Skeletal muscle cell (primary cell): ENCODE data around the gene GON7.
"Not testable (repeated sequence)": the region's sequence is repeated elsewhere in the genome, so short reads cannot be mapped to it uniquely, and the experiment has no call there.

Experiments
- DNase-seq: peaks from one replicate; pipeline ENCODE4 v3.0.0-alpha.2; 2010; ENCODE audit warnings: low read depth
- H3K4me3 ChIP-seq: 2 replicates; pipeline ENCODE4 v1.5.1; 2011; ENCODE audit warnings: low read depth, mild to moderate bottlenecking, control low read depth, low read length, moderate library complexity

The GON7 gene

DNA sequence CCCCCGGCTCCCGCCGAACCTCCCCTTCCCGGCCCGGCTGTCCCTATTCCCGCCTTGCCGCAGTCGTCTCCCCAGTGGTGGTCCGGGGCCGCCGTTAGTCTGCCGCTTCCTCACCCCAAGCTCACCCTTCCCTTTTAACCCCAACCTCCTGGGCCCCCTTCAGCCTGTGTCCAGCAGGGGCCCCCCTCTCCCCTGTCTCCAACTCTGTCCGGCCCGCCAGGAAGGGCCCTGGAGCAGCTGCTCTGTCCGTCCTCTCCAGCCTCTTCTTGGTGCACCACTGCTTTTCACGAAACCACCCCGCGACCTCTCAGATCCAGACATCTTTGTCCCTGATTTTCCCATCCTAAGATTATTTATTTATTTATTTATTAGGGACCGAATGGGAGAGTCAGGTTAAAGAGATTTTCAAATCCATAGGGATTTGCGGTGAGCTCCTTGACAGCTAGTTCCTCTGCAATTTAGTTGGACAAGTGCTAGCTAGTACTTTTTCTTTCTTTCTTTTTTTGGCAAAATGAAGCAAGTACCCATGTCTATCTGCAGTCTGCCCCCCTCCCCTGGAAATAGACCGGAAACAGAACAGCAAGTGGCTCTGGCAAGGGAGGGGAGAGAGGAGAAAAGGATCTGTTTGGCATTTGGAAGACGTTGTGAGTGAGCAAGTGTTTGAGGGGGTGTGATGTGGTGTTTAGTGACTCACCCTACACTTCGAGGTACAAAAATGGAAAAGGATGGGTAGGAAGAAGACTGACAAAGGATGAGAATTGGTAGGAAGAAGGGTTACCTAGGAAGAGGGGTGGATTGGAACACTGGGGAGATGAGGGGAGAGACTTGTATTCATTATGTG lies 823 bp upstream of the GON7 start:
- DNase-seq: peak; percentile 15
- peak overlapping the region; percentile 93 for H3K4me3 ChIP-seq

DNA sequence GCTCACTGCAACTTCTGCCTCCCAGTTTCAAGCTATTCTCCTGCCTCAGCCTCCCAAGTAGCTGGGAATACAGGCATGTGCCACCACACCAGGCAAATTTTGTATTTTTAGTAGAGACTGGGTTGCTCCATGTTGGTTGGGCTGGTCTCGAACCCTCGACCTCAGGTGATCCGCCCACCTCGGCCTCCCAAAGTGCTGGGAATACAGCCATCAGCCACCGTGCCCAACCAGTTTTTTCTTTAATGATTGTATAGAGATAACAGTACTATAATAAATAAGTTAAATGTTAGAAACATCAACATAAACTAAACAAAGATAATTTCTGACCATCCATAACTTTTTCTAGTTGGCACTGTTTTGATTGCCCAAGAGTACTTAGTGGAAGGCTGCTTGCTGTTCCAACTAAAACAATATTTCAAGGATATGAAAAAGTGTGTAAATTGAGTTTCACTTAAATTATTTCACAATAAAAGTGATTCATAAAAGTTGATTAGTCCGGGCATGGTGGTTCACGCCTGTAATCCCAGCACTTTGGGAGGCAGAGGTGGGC lies 5.6 kb downstream of the GON7 start:
- H3K4me3 ChIP-seq: no peak overlapping the region
- DNase-seq: no peak

DNA sequence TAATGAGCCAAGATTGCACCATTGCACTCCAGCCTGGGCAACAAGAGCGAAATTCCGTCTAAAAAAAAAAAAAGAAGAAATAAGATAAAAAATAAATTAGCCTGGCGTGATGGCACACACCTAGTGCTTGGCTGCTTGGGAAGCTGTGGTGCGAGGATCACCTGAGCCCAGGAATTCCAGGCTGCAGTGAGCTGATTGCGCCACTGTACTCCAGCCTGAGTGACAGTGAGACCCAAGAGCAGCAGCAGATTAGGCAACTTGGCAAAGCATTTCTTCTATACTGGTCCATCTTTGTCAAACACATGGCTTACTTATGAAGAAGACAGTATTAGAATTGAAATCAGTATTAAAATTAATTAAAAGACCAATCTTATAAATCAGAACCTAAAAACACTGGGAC lies 6.3 kb downstream of the GON7 start:
- H3K4me3 ChIP-seq: no peak overlapping the region
- DNase-seq: no peak

DNA sequence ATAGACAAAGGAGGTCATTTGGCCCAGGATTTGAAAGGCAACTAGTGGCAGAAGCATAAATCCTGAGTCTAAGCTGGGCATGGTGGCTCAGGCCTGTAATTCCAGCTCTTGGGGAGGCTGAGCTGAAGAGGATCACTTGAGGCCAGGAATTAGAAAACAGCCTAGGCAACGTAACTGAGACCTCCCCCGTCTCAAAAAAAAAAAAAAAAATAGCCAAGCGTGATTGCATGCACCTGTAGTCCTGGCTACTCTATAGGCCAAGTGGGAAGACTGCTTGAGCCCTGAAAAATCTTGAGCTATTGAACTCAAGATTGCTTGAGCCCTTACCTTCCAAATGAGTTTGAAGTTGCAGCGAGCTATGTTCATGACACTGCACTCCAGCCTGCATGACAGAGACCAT lies 7.8 kb downstream of the GON7 start:
- no peak overlapping the region for H3K4me3 ChIP-seq
- DNase-seq: no peak

DNA sequence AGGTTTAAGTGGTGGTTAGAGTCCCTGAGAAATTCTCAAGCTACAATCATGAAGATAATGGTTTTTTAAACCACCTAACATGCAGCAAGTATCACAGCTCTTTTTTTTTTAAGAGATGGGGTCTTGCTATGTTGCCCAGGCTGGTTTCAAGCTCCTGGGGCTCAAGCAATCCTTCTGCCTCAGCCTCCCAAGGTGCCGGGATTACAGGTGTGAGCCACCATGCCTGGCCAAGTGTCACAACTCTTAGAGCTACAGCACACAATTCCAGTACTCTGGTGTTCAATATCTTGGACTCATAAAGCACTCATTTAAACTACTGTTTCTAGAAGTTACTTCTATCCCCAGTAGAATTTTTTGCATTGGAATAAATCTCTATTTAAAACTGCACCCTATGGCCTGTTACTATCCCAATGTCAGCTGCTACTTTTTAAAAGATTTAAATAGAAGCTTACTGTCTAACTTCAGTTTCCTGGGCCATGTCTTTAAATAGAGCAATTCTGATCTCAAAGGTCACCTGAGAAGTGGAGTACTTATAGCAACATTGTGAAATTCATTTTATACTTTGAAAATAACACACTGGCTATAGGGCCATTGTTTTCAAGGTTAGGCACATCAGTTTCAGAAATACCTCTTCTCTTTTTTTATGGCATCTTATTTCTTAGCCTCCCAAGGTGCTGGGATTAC lies 11.4 kb downstream of the GON7 start:
- no peak for DNase-seq
- H3K4me3 ChIP-seq: no peak overlapping the region

DNA sequence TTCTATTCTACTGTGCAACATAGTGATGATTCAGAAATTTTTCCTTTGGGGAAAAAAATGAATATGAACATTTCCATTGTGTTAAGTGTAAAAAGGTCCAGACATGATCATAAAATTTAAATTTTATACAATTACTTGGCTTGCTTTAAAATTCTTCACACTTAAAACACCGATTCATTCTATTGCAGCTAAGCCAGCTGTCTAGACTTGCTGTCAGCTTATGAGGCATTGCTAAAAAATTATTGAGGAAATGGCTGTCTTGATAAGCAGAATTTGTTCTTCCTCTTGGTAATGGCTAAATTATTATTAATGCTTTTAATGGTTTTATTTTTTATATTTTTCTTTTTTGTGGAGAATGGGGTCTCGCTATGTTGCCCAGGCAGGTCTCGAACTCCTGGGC lies 19.9 kb downstream of the GON7 start:
- DNase-seq: no peak

DNA sequence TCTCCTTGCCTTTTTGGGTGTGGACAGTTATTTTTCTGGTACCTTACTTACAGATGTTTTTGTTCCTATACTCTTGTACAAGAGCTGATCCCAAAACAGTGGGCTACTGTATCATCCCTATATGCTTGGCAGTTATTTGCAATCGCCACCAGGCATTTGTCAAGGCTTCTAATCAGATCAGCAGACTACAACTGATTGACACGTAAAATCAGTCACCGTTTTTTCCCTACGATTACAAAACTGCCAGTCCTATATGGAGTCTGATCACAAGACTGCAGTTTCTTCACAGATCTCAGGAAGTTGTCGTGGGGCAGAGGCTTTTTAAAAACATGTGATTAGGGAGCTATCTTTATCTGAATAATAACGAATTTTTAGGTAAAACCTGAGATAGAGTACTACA lies 20.4 kb downstream of the GON7 start:
- no peak for DNase-seq
- H3K4me3 ChIP-seq: no peak overlapping the region

More for the DNA sequence above, 19.9 kb downstream of the GON7 start:
- H3K4me3 ChIP-seq: no peak overlapping the region

DNA sequence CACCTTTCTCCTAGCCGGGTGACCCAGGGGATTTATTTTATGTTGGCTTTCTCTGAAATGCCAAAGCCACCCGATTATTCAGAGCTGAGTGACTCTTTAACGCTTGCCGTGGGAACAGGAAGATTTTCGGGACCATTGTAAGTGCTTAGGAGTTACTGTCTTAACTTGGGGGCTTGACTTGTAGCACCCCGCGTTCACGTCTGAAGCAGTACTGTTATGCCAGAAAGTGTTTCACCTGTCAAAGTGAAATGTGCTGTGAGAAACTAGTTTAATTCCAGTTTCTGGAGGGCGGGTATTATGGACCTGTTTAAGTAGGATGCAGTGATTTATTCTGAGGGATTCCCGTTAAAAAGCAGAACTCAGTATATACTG lies 21.5 kb downstream of the GON7 start:
- DNase-seq: no peak

DNA sequence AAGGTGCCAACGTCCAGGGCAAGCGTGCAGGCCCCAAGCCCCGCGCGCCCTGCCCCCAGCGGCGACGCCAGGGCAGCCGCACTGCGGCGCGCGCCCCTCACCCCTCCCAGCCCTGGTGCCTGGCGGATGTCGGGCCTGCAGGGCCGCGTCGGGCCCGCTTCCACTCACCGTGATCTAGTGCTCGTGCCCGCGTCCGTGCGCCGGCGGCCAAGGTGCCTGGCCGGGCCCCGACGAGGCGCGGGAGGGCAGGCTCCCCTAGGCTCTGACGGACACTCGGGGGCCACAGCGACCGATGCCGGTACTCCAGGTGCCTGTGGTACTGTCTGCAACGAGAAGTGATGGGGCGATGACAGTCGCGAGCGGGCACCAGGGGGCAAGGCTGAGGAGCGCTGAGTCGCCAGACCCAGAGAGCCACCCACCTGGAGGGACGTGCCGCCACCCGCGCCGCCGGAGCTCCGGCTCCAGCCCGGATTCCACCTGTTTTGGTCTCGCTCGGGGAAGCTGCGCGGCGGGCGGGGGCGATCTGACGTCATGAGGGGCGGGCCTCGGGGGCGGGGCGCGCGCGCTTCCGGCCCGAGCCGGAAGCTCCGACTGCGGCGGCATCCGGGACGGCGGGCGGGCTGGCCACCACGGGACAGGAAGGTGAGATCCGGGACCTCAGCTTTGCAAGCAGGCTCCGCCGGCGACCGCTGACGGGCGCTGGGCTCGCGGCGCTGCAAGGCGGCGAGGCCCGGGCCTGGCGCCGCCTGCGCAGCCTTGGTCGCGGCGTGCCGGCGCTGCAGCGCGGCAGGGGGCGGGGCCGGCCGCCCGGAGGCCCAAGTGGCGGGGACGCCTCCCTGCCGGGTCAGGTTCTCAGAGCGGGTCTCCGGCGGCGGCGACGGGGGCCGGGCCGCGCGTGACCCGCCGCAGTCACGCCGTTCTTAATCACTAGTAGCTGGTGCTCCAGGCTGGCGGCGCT lies 22.2 kb downstream of the GON7 start, which contains the start of the genes LYSET and MOAP1:
Gene LYSET, plus strand, starts transcription at position 927 of the 958 bp plus-strand sequence. CDS start 89 bp downstream, outside the sequence.
Gene MOAP1, minus strand, starts transcription at position 507 of the 958 bp plus-strand sequence. CDS start 655 bp downstream, outside the sequence.
- peak within 1 kb of the TSS; percentile 93 for H3K4me3 ChIP-seq
- DNase-seq: peak; percentile 33

More for the DNA sequence above, 21.5 kb downstream of the GON7 start:
- H3K4me3 ChIP-seq: peak overlapping the region; percentile 93

DNA sequence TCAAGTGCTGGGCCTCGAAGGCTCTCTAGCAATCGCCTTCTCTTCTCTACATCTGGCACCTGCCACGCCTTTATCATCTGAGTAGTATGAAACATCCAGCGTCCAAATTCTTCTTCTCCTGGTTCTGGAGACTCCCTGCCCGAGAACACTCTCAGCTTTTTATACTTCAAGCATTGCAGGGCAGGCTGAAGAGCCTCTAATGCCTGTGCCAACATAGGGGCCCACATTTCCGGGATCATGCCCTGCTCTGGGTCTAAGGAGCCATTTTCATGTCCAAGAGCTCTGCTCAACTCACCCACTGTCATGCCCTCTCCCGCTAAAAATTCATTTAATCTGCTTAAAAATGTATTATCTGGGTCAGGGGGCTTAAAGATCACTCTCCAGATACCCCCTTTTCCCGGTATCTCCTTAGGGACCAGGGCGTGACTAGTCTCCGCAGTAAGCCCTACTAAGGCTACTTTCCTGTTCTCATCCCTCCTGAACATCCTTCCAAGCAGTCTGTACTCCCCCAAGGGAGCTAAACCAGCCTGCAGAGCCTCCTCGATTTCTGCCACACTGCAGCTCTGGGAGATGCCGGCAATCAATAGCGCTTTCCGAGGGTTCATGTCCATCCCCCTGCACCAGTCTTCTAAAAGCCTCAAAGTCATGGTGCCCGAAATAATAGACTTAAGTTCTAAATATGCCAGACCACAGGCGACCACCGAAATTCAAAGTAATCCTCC lies 23.1 kb downstream of the GON7 start:
- DNase-seq: no peak
- peak overlapping the region; percentile 93 for H3K4me3 ChIP-seq

DNA sequence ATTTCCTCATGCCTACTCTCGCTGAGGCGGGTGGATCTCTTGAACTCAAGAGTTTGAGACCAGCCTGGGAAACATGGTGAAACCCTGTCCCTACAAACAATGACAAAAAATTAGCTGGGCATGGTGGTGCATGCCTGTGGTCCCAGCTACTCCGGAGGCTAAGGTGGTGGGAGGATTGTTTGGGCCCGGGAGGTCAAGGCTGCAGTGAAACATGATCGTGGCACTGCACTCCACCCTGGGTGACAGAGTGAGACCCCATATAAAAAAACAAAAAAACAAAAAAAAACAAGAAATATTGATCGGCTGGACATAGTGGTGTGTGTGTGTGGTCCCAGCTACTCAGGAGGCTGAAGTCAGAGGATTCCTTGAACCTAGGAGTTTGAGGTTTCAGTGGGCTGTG lies 31.4 kb downstream of the GON7 start:
- DNase-seq: no peak
- H3K4me3 ChIP-seq: no peak overlapping the region

DNA sequence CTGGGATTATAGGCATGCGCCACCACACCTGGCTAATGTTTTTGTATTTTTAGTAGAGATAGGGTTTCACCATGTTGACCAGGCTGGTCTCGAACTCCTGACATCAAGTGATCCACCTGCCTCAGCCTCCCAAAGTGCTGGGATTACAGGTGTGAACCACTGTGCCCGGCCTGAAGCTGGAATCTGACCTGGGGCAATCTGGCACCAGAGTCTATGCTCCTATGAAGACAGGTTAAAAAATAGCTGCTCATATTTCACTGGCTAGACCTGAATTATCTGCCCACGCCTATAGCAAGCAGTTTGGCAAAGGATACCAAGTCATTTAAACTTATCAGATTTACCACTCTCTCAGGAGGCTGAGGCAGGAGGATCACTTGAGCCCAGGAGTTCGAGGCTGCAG lies 32.1 kb downstream of the GON7 start:
- DNase-seq: not testable (repeated sequence)

DNA sequence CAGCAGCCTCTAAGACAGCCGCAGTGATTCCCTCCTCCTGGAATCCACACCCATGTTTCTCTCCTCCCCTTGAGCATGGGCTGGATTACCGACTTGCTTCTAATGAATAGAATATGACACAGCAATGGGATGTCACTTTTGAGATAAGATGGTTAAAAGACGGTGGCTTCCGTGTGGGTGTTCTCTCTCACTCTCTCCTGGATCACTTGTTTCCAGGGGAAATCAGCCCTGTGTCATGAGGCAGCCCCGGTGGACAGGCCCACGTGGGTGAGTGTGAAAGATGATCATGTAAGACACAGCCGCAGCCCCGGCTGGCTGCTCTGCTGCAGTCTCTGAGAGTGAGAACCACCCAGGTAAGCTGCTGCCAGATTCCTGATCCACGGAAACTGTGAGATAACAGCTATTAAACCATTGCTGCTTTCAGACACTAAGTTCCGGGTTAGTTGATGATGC lies 32.9 kb downstream of the GON7 start:
- no peak for DNase-seq
- no peak overlapping the region for H3K4me3 ChIP-seq

More for the DNA sequence above, 32.1 kb downstream of the GON7 start:
- H3K4me3 ChIP-seq: not testable (repeated sequence)

DNA sequence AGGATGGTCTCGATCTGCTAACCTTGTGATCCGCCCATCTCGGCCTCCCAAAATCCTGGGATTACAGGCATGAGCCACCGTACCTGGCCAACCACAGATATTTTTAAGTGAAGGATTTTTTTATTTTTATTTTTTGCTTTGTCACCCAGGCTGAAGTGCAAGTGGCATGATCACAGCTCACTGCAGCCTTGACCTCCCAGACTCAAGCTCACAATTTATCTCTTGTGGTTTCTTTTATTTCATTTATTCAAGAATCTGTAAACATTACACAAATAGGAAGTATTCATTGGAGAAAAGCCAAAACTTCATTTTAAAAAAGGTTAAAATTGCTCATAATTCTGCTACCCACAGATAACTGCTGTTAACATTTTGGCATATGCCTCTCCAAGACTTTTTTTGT lies 35.5 kb downstream of the GON7 start:
- no peak for DNase-seq
- H3K4me3 ChIP-seq: no peak overlapping the region

DNA sequence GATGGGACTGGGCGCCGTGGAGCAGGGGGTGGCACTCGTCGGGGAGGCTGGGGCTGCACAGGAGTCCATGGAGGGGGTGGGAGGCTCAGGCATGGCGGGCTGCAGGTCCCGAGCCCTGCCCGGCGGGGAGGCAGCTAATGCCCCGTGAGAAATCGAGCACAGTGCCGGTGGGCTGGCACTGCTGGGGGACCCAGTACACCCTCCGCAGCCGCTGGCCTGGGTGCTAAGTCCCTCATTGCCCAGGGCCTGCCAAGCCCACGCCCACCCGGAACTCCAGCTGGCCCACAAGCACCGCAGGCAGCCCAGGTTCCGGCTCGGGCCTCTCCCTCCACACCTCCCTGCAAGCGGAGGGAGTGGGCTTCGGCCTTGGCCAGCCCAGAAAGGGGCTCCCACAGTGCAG lies 36.7 kb downstream of the GON7 start:
- not testable (repeated sequence) for H3K4me3 ChIP-seq, DNase-seq

DNA sequence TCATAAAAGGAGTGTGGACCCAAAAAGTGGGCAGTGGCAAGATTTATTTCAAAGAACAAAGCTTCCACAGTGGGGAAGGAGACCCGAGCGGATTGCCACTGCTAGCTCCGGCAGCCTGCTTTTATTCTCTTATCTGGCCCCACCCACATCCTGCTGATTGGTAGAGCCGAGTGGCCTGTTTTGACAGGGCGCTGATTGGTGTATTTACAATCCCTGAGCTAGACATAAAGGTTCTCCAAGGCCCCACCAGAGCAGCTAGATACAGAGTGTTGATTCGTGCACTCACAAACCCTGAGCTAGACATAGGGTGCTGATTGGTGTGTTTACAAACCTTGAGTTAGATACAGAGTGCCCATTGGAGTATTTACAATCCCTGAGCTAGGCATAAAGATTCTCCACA lies 37.2 kb downstream of the GON7 start:
- H3K4me3 ChIP-seq, DNase-seq: not testable (repeated sequence)

DNA sequence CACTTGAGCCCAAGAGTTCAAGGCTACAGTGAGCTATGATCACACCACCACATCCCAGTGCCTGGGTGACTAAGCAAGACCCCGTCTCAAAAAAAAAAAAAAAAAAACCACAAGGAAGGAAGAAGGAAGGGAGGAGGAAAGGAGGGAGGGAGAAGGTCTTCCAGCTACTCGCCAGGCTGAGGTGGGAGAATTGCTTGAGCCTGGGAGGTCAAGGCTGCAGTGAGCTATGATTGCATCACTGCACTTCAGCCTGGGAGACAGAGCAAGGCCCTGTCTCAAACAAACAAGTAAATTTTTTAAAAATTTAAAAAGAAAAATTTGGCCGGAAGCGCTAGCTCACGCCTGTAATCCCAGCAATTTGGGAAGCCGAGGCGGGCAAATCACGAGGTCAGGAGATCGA lies 38.3 kb downstream of the GON7 start:
- not testable (repeated sequence) for DNase-seq

More for the DNA sequence above, 38.3 kb downstream of the GON7 start:
- H3K4me3 ChIP-seq: not testable (repeated sequence)
